ENCODE results near the gene ATRNL1. TPM values are rescaled to one million over a fixed set of nuclear protein-coding genes. Genes with fewer than 3 reads are reported as not detected.

Gene ATRNL1
- total RNA-seq, 2 donors from 2014 or later: 5.1 to 22.9 TPM

GRCh38 chr10:115957012-115957399 is 863.8 kb downstream of the ATRNL1 start:
- Histone ChIP-seq H3K27ac (no peak overlapping the region), H3K27me3 (replicated peaks; ENCODE audit: insufficient read depth) (peaks cover 2% of the 10 kb centered on the region), H3K4me1 (replicated peaks) (no peaks in the 10 kb centered on the region), H3K9me3 (no peaks in the 10 kb centered on the region), H3K4me3 (no peak overlapping the region), H3K36me3 (no peaks in the 10 kb centered on the region)
- no peak for DNase-seq (ENCODE audit: low spot score)
- TF ChIP-seq CTCF (IDR thresholded peaks at IDR 0.05): no peak
- no peak for TF ChIP-seq POLR2A (IDR thresholded peaks at IDR 0.05)
- TF ChIP-seq POLR2AphosphoS5 (IDR thresholded peaks at IDR 0.05): no peak
- 96% methylated on average over 2 of the region's 2 CpGs for WGBS
- intact Hi-C loops (cut with DNase I): no loop called here

GRCh38 chr10:115957786-115958442 is 864.7 kb downstream of the ATRNL1 start:
- H3K27me3 ChIP-seq (replicated peaks; ENCODE audit: insufficient read depth): peaks cover 2% of the 10 kb centered on the region

GRCh38 chr10:115963848-115964247 is 870.7 kb downstream of the ATRNL1 start:
- Histone ChIP-seq H3K4me1 (replicated peaks) (no peaks in the 10 kb centered on the region), H3K9me3 (no peaks in the 10 kb centered on the region), H3K27me3 (replicated peaks; ENCODE audit: insufficient read depth) (no peaks in the 10 kb centered on the region), H3K27ac (no peak overlapping the region), H3K4me3 (no peak overlapping the region), H3K36me3 (no peaks in the 10 kb centered on the region)
- 53% methylated on average over 6 of the region's 6 CpGs for WGBS
- no peak for DNase-seq (ENCODE audit: low spot score)
- TF ChIP-seq POLR2A (IDR thresholded peaks at IDR 0.05) (no peak), CTCF (IDR thresholded peaks at IDR 0.05) (no peak), POLR2AphosphoS5 (IDR thresholded peaks at IDR 0.05) (no peak)
- intact Hi-C loops (cut with DNase I): no loop called here

More at GRCh38 chr10:115957786-115958442, 864.7 kb downstream of the ATRNL1 start:
- H3K4me1 ChIP-seq (replicated peaks): no peaks in the 10 kb centered on the region
- no peak for DNase-seq (ENCODE audit: low spot score)
- H3K27ac ChIP-seq: no peak overlapping the region
- H3K4me3 ChIP-seq: no peak overlapping the region
- no peaks in the 10 kb centered on the region for H3K9me3 ChIP-seq
- intact Hi-C loops (cut with DNase I): no loop called here
- WGBS: 88% methylated on average over 5 of the region's 5 CpGs
- TF ChIP-seq POLR2AphosphoS5 (IDR thresholded peaks at IDR 0.05) (no peak), CTCF (IDR thresholded peaks at IDR 0.05) (no peak), POLR2A (IDR thresholded peaks at IDR 0.05) (no peak)
- no peaks in the 10 kb centered on the region for H3K36me3 ChIP-seq

GRCh38 chr10:115964827-115965226 is 871.7 kb downstream of the ATRNL1 start:
- H3K27ac ChIP-seq: no peak overlapping the region
- TF ChIP-seq POLR2AphosphoS5 (IDR thresholded peaks at IDR 0.05) (no peak), POLR2A (IDR thresholded peaks at IDR 0.05) (no peak), CTCF (IDR thresholded peaks at IDR 0.05) (no peak)
- no peaks in the 10 kb centered on the region for H3K27me3 ChIP-seq (replicated peaks; ENCODE audit: insufficient read depth)
- no peaks in the 10 kb centered on the region for H3K36me3 ChIP-seq
- no peaks in the 10 kb centered on the region for H3K4me1 ChIP-seq (replicated peaks)
- intact Hi-C loops (cut with DNase I): no loop called here
- no peak for DNase-seq (ENCODE audit: low spot score)
- no peaks in the 10 kb centered on the region for H3K9me3 ChIP-seq
- no peak overlapping the region for H3K4me3 ChIP-seq
- WGBS: 96% methylated on average over 5 of the region's 5 CpGs

GRCh38 chr10:115965376-115965775 is 872.2 kb downstream of the ATRNL1 start:
- no peak overlapping the region for H3K27ac ChIP-seq
- no peaks in the 10 kb centered on the region for H3K4me1 ChIP-seq (replicated peaks)
- 87% methylated on average over 7 of the region's 7 CpGs for WGBS
- no peak for DNase-seq (ENCODE audit: low spot score)
- H3K4me3 ChIP-seq: no peak overlapping the region
- H3K36me3 ChIP-seq: no peaks in the 10 kb centered on the region
- TF ChIP-seq CTCF (IDR thresholded peaks at IDR 0.05) (no peak), POLR2AphosphoS5 (IDR thresholded peaks at IDR 0.05) (no peak)
- intact Hi-C loops (cut with DNase I): no loop called here
- no peaks in the 10 kb centered on the region for H3K9me3 ChIP-seq
- H3K27me3 ChIP-seq (replicated peaks; ENCODE audit: insufficient read depth): no peaks in the 10 kb centered on the region

Data from prostate gland (tissue), 2 donors.